Kidney (tissue), 14 donors: ENCODE results near the gene BARHL1. TPM values are rescaled to one million over a fixed set of nuclear protein-coding genes. Genes with fewer than 3 reads are reported as not detected.

Experiments
- DNase-seq, 5 donors: peaks; one replicate each; pipeline ENCODE4 v3.0.0-alpha.2; 2013 to 2020
- FAIRE-seq: peaks from 2 replicates; lab custom pipeline; 2012; peaks lifted over from hg19 to GRCh38; lab: Jason Lieb, UNC
- H3K27ac ChIP-seq, 2 donors: one replicate each; pipeline ENCODE4 v1.7.0; 2013; ENCODE audit warnings: low read depth in 2 of 2, low read length in 2 of 2, inconsistent platforms in 1 of 2
- H3K27me3 ChIP-seq: one replicate; pipeline ENCODE4 v1.7.1; 2013; ENCODE audit warnings: low read length, inconsistent platforms; ENCODE audit not compliant: control insufficient read depth, insufficient read depth
- H3K36me3 ChIP-seq, 3 donors: one replicate each; pipeline versions ENCODE4 v1.7.0 to v1.7.1; 2013; ENCODE audit warnings: low read length in 3 of 3, control low read depth in 1 of 3, inconsistent platforms in 1 of 3; ENCODE audit not compliant: insufficient read depth in 3 of 3, control insufficient read depth in 2 of 3
- H3K4me1 ChIP-seq, 3 donors: one replicate each; pipeline versions ENCODE4 v1.7.0 to v1.7.1; 2013; ENCODE audit warnings: low read length in 3 of 3, inconsistent platforms in 1 of 3, low read depth in 1 of 3; ENCODE audit not compliant: control insufficient read depth in 2 of 3, insufficient read depth in 2 of 3
- H3K4me3 ChIP-seq, 3 donors: one replicate each; pipeline versions ENCODE4 v1.7.0 to v1.8.1; 2013; ENCODE audit warnings: low read length in 3 of 3, control low read depth in 1 of 3, inconsistent platforms in 1 of 3
- H3K9ac ChIP-seq, 3 donors: one replicate each; pipeline versions ENCODE4 v1.7.0 to v1.7.1; 2013; ENCODE audit warnings: low read length in 3 of 3, control low read depth in 1 of 3, inconsistent platforms in 1 of 3
- H3K9me3 ChIP-seq, 3 donors: one replicate each; pipeline versions ENCODE4 v1.7.0 to v1.7.1; 2013; ENCODE audit warnings: low read length in 3 of 3, control low read depth in 1 of 3, inconsistent platforms in 1 of 3; ENCODE audit not compliant: control insufficient read depth in 2 of 3, insufficient read depth in 1 of 3
- intact Hi-C: fragments of 100-400 bp; cut with DNase I; formaldehyde crosslinking; loops from one replicate; pipeline ENCODE4 v1.11.1; 2022
- polyA plus RNA-seq: library from polyadenylated mRNA; stranded (reverse); fragments of 350-450 nt; fragmentation: Illumina TruSeq; extraction: RNeasy Lipid Tissue Mini Kit (QIAGEN cat#74804); gene quantifications from one replicate; pipeline ENCODE4 v1.2.3, GENCODE V29; 2014; ENCODE audit warnings: low read depth, low replicate concordance; ENCODE audit not compliant: insufficient read depth
- total RNA-seq: library from RNA; stranded (reverse); fragmentation: NEBNext Ultra II Directional; extraction: Animal tissue kit (Norgen Biotek cat#: 25700); gene quantifications from one replicate; pipeline ENCODE4 v1.2.1, GENCODE V29; 2021
- TF ChIP-seq, protein P1 (sequence below): IDR thresholded peaks from 3 replicates; pipeline ENCODE4 v1.5.1; 2012; ENCODE audit warnings: mild to moderate bottlenecking, moderate library complexity, borderline replicate concordance; ENCODE audit not compliant: insufficient read depth; ENCODE audit errors: extremely low read depth
- donor health status: control.
- donor health status: control.
- donor health status: control.
- donor health status: control.
- donor health status: control.
- donor health status: DM: yes; HTN: yes; CAD: no.
- donor health status: Normal renal cell carcinoma (clear cell type).

The BARHL1 gene
- total and polyA plus RNA-seq, 2 donors from 2014 or later = not detected

DNA sequence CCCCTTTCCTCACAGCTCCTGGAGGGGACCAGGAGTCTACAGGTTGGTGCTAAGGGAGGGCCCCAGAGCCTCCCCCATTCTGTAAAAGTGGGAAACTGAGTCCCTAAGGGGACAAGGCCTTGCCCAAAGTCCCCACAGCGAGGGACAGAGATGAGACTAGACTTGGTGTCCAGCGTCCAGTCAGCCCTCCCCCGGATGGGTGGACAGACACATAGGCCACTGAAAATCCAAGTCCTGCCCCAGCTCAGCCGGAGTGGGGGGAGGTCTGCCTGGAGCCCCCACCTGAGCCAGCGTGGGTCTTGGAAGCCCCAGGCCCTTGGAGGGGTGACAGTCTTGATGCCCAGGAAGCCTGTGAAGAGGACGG lies 5.2 kb downstream of the BARHL1 start:
- no peak overlapping the region for H3K27ac ChIP-seq
- TF ChIP-seq, protein P1, sequence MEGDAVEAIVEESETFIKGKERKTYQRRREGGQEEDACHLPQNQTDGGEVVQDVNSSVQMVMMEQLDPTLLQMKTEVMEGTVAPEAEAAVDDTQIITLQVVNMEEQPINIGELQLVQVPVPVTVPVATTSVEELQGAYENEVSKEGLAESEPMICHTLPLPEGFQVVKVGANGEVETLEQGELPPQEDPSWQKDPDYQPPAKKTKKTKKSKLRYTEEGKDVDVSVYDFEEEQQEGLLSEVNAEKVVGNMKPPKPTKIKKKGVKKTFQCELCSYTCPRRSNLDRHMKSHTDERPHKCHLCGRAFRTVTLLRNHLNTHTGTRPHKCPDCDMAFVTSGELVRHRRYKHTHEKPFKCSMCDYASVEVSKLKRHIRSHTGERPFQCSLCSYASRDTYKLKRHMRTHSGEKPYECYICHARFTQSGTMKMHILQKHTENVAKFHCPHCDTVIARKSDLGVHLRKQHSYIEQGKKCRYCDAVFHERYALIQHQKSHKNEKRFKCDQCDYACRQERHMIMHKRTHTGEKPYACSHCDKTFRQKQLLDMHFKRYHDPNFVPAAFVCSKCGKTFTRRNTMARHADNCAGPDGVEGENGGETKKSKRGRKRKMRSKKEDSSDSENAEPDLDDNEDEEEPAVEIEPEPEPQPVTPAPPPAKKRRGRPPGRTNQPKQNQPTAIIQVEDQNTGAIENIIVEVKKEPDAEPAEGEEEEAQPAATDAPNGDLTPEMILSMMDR = no peak
- peaks cover 71% of the 10 kb centered on the region for H3K27me3 ChIP-seq
- FAIRE-seq = no peak
- intact Hi-C loops = no loop called here
- H3K4me3 ChIP-seq = no peak overlapping the region
- peaks cover 0 to 4% (median 0%) of the 10 kb centered on the region in 3 donors for H3K4me1 ChIP-seq
- DNase-seq = no peak
- H3K9me3 ChIP-seq = no peaks in the 10 kb centered on the region
- H3K36me3 ChIP-seq = no peaks in the 10 kb centered on the region
- no peak overlapping the region for H3K9ac ChIP-seq

DNA sequence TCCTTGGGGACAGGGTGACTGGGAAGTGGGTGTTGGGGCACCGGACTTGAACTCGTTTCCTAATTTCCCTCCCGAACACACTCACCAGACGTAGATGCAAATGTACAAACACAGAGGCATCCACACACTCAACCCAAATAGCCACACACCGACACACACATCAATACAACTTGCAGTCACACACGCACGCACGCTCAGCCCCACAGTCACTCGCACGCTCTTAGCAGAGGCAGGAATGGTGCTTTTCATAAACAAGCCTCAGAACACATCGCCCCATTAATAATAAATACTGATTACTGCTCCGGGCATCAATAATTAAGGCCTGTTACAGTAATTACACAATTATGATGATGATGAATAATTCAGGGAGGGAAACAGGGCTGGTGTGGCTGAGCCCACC lies 5.7 kb downstream of the BARHL1 start:
- FAIRE-seq = no peak
- H3K4me1 ChIP-seq = peaks cover 0 to 4% (median 0%) of the 10 kb centered on the region in 3 donors
- H3K27me3 ChIP-seq = peaks cover 70% of the 10 kb centered on the region
- H3K27ac ChIP-seq = no peak overlapping the region
- intact Hi-C loops = no loop called here
- no peak overlapping the region for H3K4me3 ChIP-seq
- DNase-seq = no peak
- TF ChIP-seq, protein P1 = no peak
- H3K9ac ChIP-seq = no peak overlapping the region
- H3K9me3 ChIP-seq = no peaks in the 10 kb centered on the region
- no peaks in the 10 kb centered on the region for H3K36me3 ChIP-seq

DNA sequence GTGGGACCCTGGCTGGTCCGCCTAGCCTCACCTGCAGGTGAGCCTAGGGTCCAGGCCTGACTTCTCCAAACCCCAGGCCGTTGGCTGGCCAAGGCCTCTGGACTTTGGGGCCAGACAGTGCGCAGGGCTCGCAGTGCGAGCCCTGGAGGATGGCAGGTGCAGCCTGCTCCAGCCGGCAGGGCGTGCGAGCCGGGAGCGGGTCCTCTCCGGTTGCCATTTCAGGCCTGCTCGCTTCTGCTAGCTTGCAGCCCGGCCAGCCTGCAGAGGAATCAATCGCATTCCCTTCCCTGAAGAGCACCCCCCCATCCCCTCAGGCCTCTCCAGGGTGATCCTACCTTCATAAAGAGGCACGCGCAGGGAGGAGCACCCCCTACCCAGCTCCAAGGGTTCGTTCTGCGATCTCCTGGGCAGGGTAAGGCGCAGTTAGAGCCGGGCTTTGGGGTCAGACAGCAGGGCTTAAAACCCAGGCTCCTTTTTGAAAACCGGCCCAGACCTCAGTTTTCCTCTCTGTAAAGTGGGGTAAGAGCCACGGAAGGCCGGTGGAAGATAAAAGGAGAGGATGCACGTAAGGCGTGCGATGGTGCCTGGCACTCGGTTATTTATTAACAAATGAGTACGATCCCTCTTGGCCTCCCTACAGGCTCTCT lies 6.2 kb downstream of the BARHL1 start:
- intact Hi-C loops = no loop called here
- TF ChIP-seq, protein P1 = no peak
- Histone ChIP-seq H3K9me3 (no peaks in the 10 kb centered on the region), H3K9ac (no peak overlapping the region), H3K4me3 (no peak overlapping the region), H3K27me3 (peaks cover 65% of the 10 kb centered on the region), H3K36me3 (no peaks in the 10 kb centered on the region), H3K27ac (no peak overlapping the region), H3K4me1 (peaks cover 0 to 4% (median 0%) of the 10 kb centered on the region in 3 donors)
- DNase-seq = no peak
- no peak for FAIRE-seq
